Measurements from ENCODE around the gene CELSR2.

DNA sequence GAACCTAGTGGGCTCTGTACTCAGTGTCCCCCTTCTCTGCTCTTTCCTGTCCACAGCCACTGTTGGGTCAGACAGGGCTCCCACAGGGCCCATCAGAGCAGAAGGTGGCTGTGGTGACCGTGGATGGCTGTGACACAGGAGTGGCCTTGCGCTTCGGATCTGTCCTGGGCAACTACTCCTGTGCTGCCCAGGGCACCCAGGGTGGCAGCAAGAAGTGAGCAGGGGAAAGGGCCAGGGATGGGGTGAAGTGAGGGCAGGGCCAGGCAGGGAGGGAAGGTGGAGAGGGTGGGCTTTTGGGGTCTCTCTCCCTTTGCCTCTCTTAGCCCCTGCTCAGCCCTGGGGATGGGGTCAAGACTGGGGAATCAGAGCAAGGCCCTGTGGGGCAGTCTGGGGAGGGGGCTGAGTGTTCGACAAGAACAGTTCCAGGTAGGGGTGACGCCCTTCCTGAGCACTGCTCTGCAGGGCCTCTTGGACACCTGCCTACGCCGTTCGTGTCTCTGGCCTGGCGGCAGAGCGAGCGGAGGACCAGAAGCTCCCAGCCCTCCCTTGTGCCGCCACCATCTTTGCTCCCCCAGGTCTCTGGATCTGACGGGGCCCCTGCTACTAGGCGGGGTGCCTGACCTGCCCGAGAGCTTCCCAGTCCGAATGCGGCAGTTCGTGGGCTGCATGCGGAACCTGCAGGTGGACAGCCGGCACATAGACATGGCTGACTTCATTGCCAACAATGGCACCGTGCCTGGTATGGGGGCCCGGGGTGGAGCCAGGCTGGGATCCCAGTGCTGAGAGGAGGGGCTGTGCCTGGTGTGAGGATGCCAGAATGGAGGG, 13.1 kb downstream of the CELSR2 start:
- no peak for TF ChIP-seq GATA2 (IDR thresholded peaks at IDR 0.05; ENCODE audit: low read depth, low read length)
- TF ChIP-seq GATA3 (IDR thresholded peaks at IDR 0.05; ENCODE audit: low read depth, low read length): no peak
